Gastroesophageal sphincter (tissue), 3 donors: ENCODE measurements around the gene LRRN4CL.
"Not testable (repeated sequence)": the region's sequence is repeated elsewhere in the genome, so short reads cannot be mapped to it uniquely, and the experiment has no call there.

Source experiments
- POLR2A ChIP-seq, 2 donors: fragments of 450-650 bp; IDR thresholded peaks; one replicate each; pipeline ENCODE4 v1.6.1; 2017; ENCODE audit warnings: antibody characterized with exemption in 2 of 2, mild to moderate bottlenecking in 2 of 2, moderate library complexity in 1 of 2
- POLR2AphosphoS5 ChIP-seq: sonication (generic); formaldehyde crosslinking; IDR thresholded peaks from one replicate; pipeline ENCODE4 v1.6.1; 2017; ENCODE audit warnings: antibody characterized with exemption
- TF ChIP-seq, protein P1 (sequence below), 4 experiments: fragments of 200-600 bp in 2 of 4; fragments of 450-650 bp in 2 of 4; sonication (generic) in 1 of 4; IDR thresholded peaks; one replicate each; pipeline ENCODE4 v1.5.1; 2017 to 2019; ENCODE audit warnings: antibody characterized with exemption in 4 of 4, mild to moderate bottlenecking in 2 of 4, moderate library complexity in 2 of 4

DNA sequence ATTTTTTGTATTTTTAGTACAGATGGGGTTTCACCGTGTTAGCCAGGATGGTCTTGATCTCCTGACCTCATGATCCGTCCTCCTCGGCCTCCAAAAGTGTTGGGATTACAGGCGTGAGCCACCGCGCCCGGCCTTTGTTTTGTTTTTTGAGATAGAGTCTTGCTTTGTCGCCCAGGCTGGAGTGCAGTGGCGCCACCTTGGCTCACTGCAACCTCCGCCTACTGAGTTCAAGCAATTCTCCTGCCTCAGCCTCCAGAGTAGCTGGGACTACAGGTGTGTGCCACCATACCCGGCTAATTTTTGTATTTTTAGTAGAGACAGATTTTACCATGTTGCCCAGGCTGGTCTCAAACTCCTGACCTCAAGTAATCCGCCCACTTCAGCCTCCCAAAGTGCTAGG lies 39.0 kb downstream of the LRRN4CL start:
- TF ChIP-seq, protein P1, sequence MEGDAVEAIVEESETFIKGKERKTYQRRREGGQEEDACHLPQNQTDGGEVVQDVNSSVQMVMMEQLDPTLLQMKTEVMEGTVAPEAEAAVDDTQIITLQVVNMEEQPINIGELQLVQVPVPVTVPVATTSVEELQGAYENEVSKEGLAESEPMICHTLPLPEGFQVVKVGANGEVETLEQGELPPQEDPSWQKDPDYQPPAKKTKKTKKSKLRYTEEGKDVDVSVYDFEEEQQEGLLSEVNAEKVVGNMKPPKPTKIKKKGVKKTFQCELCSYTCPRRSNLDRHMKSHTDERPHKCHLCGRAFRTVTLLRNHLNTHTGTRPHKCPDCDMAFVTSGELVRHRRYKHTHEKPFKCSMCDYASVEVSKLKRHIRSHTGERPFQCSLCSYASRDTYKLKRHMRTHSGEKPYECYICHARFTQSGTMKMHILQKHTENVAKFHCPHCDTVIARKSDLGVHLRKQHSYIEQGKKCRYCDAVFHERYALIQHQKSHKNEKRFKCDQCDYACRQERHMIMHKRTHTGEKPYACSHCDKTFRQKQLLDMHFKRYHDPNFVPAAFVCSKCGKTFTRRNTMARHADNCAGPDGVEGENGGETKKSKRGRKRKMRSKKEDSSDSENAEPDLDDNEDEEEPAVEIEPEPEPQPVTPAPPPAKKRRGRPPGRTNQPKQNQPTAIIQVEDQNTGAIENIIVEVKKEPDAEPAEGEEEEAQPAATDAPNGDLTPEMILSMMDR (IDR thresholded peaks at IDR 0.05): not testable (repeated sequence)
- TF ChIP-seq POLR2AphosphoS5; POLR2A (IDR thresholded peaks at IDR 0.05): not testable (repeated sequence)
